ENCODE measurements around the gene ATP8B4. TPM values are rescaled to one million over a fixed set of nuclear protein-coding genes. Genes with fewer than 3 reads are reported as not detected.

Gene ATP8B4
- total RNA-seq, 2 donors from 2014 or later: 20.0 to 26.1 TPM

Other genes starting within 250 kb of the ATP8B4 start
- gene SLC27A2, start 63.0 kb upstream of the ATP8B4 start, total RNA-seq: 10 to 100 TPM; 15.9 to 41.7 TPM
- 1 to 10 TPM in 1 of 2 donors, not detected in 1; 1.2 TPM for gene HDC, start 146.5 kb upstream of the ATP8B4 start, total RNA-seq
- 10 to 100 TPM; 30.9 to 31.2 TPM for gene GABPB1, start 236.0 kb upstream of the ATP8B4 start, total RNA-seq